Germinal center (tissue), 1 donor: ENCODE data around the gene DPH3.

Experiments used
- DNase-seq: peaks from one replicate; pipeline ENCODE4 v3.0.0; 2012; ENCODE audit warnings: mixed read lengths, low spot score

DPH3 gene

GRCh38 chr3:16233806-16234205, 30.9 kb downstream of the DPH3 start:
- DNase-seq, result no peak

GRCh38 chr3:16231983-16232382, 32.8 kb downstream of the DPH3 start:
- DNase-seq, result no peak

GRCh38 chr3:16229681-16230080, 35.1 kb downstream of the DPH3 start:
- no peak for DNase-seq

- no peak for DNase-seq
Measured at GRCh38 chr3:16227566-16227965, 37.2 kb downstream of the DPH3 start.

GRCh38 chr3:16224325-16224724, 40.4 kb downstream of the DPH3 start:
- DNase-seq, result no peak

GRCh38 chr3:16222547-16222946, 42.2 kb downstream of the DPH3 start:
- no peak for DNase-seq

GRCh38 chr3:16221990-16222389, 42.8 kb downstream of the DPH3 start:
- no peak for DNase-seq

- DNase-seq, result no peak
Measured at GRCh38 chr3:16219777-16220176, 45.0 kb downstream of the DPH3 start.

- DNase-seq, result no peak
Measured at GRCh38 chr3:16216373-16216935, 48.3 kb downstream of the DPH3 start.

GRCh38 chr3:16214366-16214765, 50.4 kb downstream of the DPH3 start:
- no peak for DNase-seq

GRCh38 chr3:16211176-16211904, 53.4 kb downstream of the DPH3 start:
- no peak for DNase-seq
